Effector CD4-positive, alpha-beta T cell (primary cell): ENCODE measurements around the gene CPVL.

ENCODE experiments used
- DNase-seq: peaks from one replicate; pipeline ENCODE4 v3.0.0-alpha.2; 2020

The CPVL gene

GRCh38 chr7:29154076-29154475, 7.7 kb upstream of the CPVL start:
- DNase-seq = no peak

DNA sequence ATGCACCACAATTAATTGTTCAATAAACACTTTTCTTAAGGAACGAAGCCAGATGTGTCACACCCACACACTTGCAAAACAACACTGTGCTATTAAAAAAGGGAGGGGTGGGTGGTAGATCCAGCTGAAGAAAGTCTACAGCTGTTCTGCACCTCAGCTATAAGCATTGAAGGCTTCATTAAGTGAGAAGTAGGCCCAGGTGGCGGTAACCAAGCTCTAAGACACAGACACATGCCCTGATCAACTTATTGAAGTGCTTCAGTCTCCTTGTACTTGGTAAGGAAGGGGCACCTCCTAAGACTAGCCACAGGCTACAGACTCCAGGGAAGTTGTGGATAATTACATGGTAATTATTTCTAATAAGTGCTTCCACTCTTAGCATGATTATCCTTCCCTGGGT, 4.5 kb upstream of the CPVL start:
- DNase-seq = no peak

- no peak for DNase-seq
Measured at GRCh38 chr7:29149036-29149435, 2.7 kb upstream of the CPVL start.

DNA sequence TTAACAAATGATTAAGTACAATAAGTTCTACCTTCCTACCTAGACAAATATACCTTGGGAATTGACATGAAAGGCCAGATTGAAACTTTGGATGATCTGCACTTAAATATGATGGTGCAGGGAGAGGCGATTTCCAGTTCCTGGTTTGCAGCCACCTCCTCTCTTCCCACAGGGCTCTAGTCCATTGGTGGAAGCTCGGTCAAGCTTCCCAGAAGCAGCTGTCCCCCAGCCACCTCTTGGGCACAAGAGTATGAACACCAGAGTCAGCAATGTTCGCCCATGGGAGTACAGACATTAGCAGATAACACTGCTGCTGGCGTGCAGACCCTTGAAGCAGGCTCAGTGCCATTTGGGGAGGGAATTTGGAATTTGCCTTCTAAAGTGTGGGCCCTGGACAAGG, 1.5 kb upstream of the CPVL start:
- DNase-seq = no peak

- DNase-seq = no peak
Measured at GRCh38 chr7:29146888-29147609, 712 bp upstream of the CPVL start.

DNA sequence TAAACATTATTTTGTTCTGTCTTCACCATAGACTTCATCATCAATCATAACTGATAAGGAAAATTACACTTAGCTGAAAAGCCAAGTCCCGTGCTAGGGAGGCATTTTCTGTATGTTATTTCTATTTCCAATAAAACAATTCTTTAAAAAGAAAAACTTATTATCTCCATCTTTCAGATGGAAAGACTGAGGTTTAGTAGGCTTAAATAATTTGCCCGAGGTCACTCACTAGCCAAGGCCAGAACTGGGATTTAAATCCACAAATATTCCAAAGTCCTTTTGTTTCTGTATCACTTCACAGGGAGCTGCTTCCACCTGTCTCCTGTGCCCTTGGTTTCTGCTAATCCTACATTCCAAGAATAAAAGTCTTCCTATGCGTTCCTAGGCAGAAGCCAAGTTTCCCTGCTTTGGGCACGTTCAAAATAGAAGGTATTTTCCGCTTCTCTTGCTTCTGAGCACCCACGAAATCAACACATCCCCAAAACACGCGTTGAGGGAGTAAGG, 732 bp downstream of the CPVL start:
- no peak for DNase-seq

DNA sequence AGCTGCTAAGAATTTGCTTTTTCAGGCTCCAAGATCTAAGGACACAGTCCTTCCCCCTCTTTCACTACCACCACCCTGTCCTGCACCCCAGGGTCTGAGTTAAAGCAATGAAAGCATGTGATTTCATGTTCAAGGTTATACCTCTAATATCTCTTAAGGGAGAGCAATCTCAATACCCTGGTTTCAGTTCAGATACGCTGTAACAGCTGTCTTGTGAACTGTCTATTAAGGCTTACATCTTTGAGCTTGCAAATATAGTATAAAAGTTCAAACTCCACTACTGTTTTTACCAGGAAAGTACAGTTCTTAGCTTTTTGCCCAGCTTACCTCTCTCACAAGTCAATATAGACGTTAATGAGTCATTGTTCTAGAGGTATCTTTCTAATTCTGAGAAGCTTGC, 2.6 kb downstream of the CPVL start:
- no peak for DNase-seq

GRCh38 chr7:29142021-29142727, 4.2 kb downstream of the CPVL start:
- no peak for DNase-seq

DNA sequence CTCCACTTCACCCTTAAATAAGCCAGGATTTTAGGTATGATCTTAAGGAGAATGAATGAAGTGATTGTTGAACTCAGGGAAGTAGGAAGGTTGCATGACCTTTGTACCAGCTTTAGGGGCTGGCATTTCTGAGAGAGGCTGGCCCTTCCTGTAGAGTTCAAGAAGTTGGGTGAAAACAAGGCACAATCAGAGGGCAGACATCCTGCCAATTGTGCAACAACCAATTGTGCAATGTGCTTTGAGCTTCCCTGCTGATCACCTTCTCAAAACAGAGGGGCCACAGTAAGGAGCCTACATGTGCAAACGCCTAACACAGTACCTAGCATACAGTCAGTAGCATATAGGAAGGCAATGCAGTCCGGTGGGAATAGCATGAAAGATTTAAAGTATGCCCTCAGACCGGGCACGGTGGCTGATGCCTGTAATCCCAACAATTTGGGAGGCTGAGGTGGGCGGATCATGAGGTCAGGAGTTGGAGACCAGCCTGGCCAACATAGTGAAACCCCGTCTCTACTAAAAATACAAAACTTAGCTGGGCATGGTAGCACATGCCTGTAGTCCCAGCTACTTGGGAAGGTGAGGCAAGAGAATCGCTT, 5.4 kb downstream of the CPVL start:
- no peak for DNase-seq

GRCh38 chr7:29139796-29140195, 6.5 kb downstream of the CPVL start:
- no peak for DNase-seq

- DNase-seq = no peak
Measured at GRCh38 chr7:29139191-29139590, 7.1 kb downstream of the CPVL start.

DNA sequence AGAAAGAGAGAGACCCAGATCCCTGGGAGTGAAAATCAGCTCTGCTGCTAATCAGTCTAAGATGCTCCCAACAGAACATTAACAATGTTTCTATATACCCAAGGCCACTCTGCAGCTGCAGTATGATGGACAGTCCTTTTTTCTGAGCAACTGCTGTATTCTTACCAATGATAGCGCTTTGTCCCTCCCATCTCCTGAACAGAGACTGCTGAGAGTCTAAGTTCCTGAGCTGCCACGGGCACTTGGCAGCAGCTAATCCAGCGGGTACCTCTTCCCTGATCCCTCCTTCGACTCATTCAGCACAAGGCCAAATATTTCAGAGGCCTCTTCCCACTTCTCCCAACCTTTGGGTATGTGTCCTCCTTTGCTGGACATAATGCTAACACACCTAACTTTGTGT, 7.7 kb downstream of the CPVL start:
- DNase-seq = no peak

GRCh38 chr7:29135846-29136245, 10.5 kb downstream of the CPVL start:
- DNase-seq = no peak

DNA sequence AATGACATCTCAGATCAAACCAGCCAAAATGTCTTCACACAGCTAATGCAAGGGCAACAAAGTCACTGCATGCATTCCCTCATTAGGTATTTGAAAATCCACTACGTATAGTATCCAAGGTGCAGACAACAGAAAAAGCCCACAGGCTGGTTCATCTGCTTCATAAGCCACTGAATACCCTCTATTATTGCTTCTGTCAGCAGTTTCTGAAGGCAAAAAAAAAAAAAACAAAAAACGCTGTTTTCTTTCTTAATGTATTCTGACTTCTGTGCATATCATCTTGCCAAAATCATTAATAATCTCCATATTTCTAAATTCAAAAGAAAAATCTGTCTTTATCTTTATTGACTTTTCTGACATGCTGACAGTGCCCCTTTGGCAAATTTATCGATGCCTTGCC, 13.4 kb downstream of the CPVL start:
- no peak for DNase-seq

DNA sequence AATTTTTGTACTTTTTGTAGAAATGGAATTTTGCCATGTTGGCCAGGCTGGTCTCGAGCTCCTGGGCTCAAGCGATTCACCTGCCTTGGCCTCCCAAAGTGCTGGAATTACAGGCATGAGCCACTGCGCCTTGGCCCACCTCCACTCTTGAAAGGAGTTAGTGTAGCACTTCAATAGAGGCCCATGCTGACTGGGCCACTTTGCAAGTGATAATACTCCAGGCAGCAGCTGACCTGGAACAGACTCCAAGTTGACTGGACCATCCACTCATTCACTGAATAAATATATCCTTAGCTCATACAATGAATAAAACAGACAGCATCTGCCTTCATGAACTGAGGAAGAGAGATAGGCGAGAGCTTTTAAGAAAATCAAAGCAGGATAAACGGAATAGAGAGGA, 14.7 kb downstream of the CPVL start:
- DNase-seq = no peak

DNA sequence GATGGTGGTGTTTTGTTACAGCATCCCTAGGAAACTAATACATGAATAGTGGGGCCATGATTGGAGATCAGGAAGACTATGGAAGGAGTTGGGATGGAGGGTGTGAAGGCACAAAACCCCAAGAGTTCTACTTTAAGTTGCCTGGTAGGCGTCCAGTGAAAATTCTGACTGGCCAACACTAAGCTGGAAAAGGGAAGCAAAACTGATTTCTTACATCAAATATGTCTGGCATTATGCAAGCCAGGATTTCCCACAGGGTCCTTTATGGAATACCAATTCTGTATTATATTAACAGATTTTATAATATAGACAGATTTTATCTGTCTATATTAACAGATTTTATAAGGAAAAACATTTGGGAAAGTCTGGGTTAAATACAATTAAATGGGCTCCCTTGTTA, 16.2 kb downstream of the CPVL start:
- DNase-seq = no peak

DNA sequence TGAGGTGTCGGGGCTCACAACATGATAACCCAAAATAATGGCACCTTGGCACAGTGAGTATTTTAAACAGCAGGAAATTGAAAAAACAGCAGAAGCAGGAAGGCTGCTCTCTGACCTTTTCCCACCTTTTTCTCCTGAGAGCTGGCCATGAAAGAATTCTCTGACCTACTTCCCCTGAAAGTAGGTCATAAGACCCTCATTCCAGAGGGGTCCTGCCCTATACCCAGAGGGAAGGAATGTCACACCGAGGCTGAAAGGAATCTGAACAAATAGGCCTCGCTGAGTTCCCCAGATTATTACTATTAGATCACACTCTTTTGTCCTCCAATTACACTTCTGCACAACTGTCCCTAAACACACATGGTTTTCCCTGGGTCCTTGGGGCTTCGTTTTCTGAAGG, 18.8 kb downstream of the CPVL start:
- no peak for DNase-seq

DNA sequence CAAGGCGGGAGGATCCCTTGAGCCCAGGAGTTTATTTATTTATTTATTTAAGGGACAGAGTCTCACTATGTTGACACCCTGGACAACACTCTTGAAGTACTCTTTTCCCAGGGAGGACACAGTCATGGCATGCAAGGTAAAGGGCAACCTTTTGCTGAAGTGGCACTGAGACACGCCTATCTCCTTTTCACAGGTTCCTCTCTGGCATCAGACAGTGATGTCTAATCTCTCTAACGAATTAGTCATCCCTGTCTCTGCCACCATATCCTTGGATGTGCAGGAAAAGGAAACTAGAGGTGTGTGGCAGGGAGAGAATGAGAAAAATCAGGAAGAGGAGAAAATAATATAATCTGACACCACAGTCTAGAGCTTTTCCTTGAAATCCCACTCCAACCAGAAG, 19.5 kb downstream of the CPVL start:
- no peak for DNase-seq

GRCh38 chr7:29123626-29124190, 22.6 kb downstream of the CPVL start:
- DNase-seq = no peak

DNA sequence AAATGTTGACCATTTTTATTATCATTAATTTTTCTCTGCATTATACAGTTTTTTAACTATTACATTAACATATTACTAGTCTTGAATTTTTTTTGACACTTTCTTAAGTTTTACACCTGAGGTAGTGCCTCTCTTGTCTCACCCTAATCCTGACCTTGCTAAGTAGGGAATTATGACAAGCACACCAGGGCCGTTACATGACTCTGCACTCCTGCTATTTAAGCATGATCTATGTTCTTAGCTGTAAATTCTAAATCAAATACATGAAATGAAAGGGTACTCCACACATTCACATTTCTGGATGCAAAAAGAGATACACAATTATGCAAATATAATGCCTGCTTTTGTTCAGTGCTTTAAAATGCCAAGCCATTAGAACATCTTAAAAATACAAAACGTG, 23.6 kb downstream of the CPVL start:
- DNase-seq = no peak

GRCh38 chr7:29122081-29122480, 24.3 kb downstream of the CPVL start:
- no peak for DNase-seq

GRCh38 chr7:29120955-29121354, 25.4 kb downstream of the CPVL start:
- no peak for DNase-seq

DNA sequence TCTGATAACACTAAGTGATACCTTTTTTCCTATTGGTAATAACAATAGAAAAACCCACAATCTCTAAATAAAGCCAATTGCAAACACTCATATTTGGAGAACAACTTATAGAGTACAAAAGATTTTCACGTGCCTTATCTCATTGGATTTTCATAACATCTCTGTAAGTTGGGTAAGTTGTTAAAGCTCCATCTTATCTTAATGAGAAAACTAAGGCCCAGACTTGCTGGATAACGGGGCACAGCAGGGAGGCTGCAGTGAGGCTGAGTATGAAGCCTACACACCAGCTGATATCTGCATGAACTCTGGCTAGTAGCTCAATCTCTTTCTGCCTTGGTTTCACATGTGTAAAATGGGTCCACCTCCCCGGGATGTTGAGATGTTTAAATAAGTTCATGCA, 26.8 kb downstream of the CPVL start:
- no peak for DNase-seq
